OCI-LY1 (cell line): ENCODE measurements around the gene TMEM151B.

Experiments used
- H2AFZ ChIP-seq: fragments of 200-600 bp; sonication (generic), shearing (Covaris generic); 2 replicates; pipeline ENCODE4 v1.6.0; 2014; ENCODE audit warnings: antibody characterized with exemption, mild to moderate bottlenecking, low read length
- H3F3A ChIP-seq: fragments of 200-600 bp; sonication (generic), shearing (Covaris generic); 2 replicates; pipeline ENCODE4 v1.6.0; 2014; ENCODE audit warnings: mild to moderate bottlenecking, antibody characterized with exemption, low read length, moderate library complexity; ENCODE audit not compliant: insufficient read depth
- H3K27ac ChIP-seq: fragments of 200-600 bp; sonication (generic); 2 replicates; pipeline ENCODE4 v1.5.1; 2014; ENCODE audit warnings: low read length, mixed run types, mild to moderate bottlenecking, low read depth; ENCODE audit not compliant: poor library complexity, severe bottlenecking
- H3K27me3 ChIP-seq: fragments of 200-600 bp; sonication (generic); 2 replicates; pipeline ENCODE4 v1.6.0; 2014; ENCODE audit warnings: antibody characterized with exemption, mild to moderate bottlenecking, low read length, moderate library complexity; ENCODE audit not compliant: insufficient read depth
- H3K36me3 ChIP-seq: fragments of 200-600 bp; sonication (generic); 2 replicates; pipeline ENCODE4 v1.6.1; 2014; ENCODE audit warnings: mild to moderate bottlenecking, antibody characterized with exemption, low read length, moderate library complexity, mixed read lengths; ENCODE audit not compliant: insufficient read depth
- H3K4me1 ChIP-seq: fragments of 200-600 bp; sonication (generic); 2 replicates; pipeline ENCODE4 v1.5.1; 2014; ENCODE audit warnings: mild to moderate bottlenecking, low read length, moderate library complexity; ENCODE audit not compliant: insufficient read depth, severe bottlenecking
- H3K4me2 ChIP-seq: fragments of 200-600 bp; sonication (generic), shearing (Covaris generic); 2 replicates; pipeline ENCODE4 v1.6.1; 2014; ENCODE audit warnings: low read length
- H3K4me3 ChIP-seq: fragments of 200-600 bp; sonication (generic); 2 replicates; pipeline ENCODE4 v1.5.1; 2014; ENCODE audit warnings: low read length, low read depth, mild to moderate bottlenecking, mixed read lengths; ENCODE audit not compliant: poor library complexity, severe bottlenecking
- H3K79me2 ChIP-seq: fragments of 200-600 bp; shearing (Covaris generic); 2 replicates; pipeline ENCODE4 v1.6.1; 2016; ENCODE audit warnings: mixed run types, low read length, mixed read lengths; ENCODE audit not compliant: insufficient read depth
- H3K9ac ChIP-seq: fragments of 200-600 bp; sonication (generic), shearing (Covaris generic); 2 replicates; pipeline ENCODE4 v1.6.1; 2014; ENCODE audit warnings: mild to moderate bottlenecking, low read length, mixed read lengths
- H3K9me2 ChIP-seq: fragments of 200-600 bp; sonication (generic), shearing (Covaris generic); 2 replicates; pipeline ENCODE4 v1.6.1; 2014; ENCODE audit warnings: low read depth, mild to moderate bottlenecking, low read length, mixed read lengths
- H3K9me3 ChIP-seq: fragments of 200-600 bp; shearing (Covaris generic); 2 replicates; pipeline ENCODE4 v1.6.1; 2014; ENCODE audit warnings: low read length, mixed read lengths
- H4K20me1 ChIP-seq: fragments of 200-600 bp; sonication (generic), shearing (Covaris generic); 2 replicates; pipeline ENCODE4 v1.6.0; 2016; ENCODE audit warnings: mild to moderate bottlenecking, low read length; ENCODE audit not compliant: insufficient read depth
- CTCF ChIP-seq: fragments of 200-600 bp; sonication (generic), shearing (Covaris generic); IDR thresholded peaks from 2 replicates; pipeline ENCODE4 v1.5.1; 2017; ENCODE audit warnings: mild to moderate bottlenecking, antibody characterized with exemption, low read length, moderate library complexity, mixed read lengths
- EZH2 ChIP-seq: fragments of 200-600 bp; sonication (generic), shearing (Covaris generic); IDR thresholded peaks from 2 replicates; pipeline ENCODE4 v1.8.0; 2017; ENCODE audit warnings: borderline replicate concordance, mixed run types, mild to moderate bottlenecking, antibody characterized with exemption, low read length, moderate library complexity, mixed read lengths

TMEM151B gene

GRCh38 chr6:44235891-44236516 is 34.2 kb upstream of the TMEM151B start:
- Histone ChIP-seq H3K27me3 (no peaks in the 10 kb centered on the region), H2AFZ (no peak overlapping the region), H3K4me1 (peaks cover 9% of the 10 kb centered on the region), H3K27ac (no peak overlapping the region), H3K4me3 (no peak overlapping the region), H3F3A (no peaks in the 10 kb centered on the region), H3K9me2 (no peaks in the 10 kb centered on the region), H3K4me2 (no peak overlapping the region), H4K20me1 (no peaks in the 10 kb centered on the region), H3K36me3 (peaks cover 43% of the 10 kb centered on the region), H3K9ac (no peak overlapping the region), H3K79me2 (no peaks in the 10 kb centered on the region), H3K9me3 (no peaks in the 10 kb centered on the region)
- TF ChIP-seq EZH2 (no peak), CTCF (peak; percentile 27)

GRCh38 chr6:44237021-44237812 is 33.0 kb upstream of the TMEM151B start:
- Histone ChIP-seq H3K4me1 (peaks cover 9% of the 10 kb centered on the region), H3K4me3 (peak overlapping the region; percentile 61), H3F3A (no peaks in the 10 kb centered on the region), H3K9me2 (no peaks in the 10 kb centered on the region), H3K27me3 (no peaks in the 10 kb centered on the region), H3K36me3 (peaks cover 31% of the 10 kb centered on the region), H4K20me1 (no peaks in the 10 kb centered on the region), H3K79me2 (no peaks in the 10 kb centered on the region), H3K9me3 (no peaks in the 10 kb centered on the region), H3K9ac (peak overlapping the region; percentile 57), H3K4me2 (peak overlapping the region; percentile 74), H3K27ac (no peak overlapping the region), H2AFZ (no peak overlapping the region)
- TF ChIP-seq CTCF = no peak
- TF ChIP-seq EZH2 = no peak

- no peak for TF ChIP-seq EZH2
- peak; percentile 95 for TF ChIP-seq CTCF
- Histone ChIP-seq H3K36me3 (peaks cover 24% of the 10 kb centered on the region), H3K4me2 (peak overlapping the region; percentile 74), H3K4me3 (peak overlapping the region; percentile 61), H3K27ac (no peak overlapping the region), H3K27me3 (no peaks in the 10 kb centered on the region), H2AFZ (no peak overlapping the region), H3K79me2 (no peaks in the 10 kb centered on the region), H3K9me3 (no peaks in the 10 kb centered on the region), H3K9me2 (no peaks in the 10 kb centered on the region), H3K9ac (peak overlapping the region; percentile 57), H3K4me1 (peaks cover 9% of the 10 kb centered on the region), H4K20me1 (no peaks in the 10 kb centered on the region), H3F3A (no peaks in the 10 kb centered on the region)
Measured at GRCh38 chr6:44237813-44238433, 32.3 kb upstream of the TMEM151B start.
